SK-N-MC (cell line): Measurements from ENCODE around the gene SGF29.
"Not testable (repeated sequence)": the region's sequence is repeated elsewhere in the genome, so short reads cannot be mapped to it uniquely, and the experiment has no call there.

Experiments used
- DNase-seq: peaks from one replicate; pipeline ENCODE4 v3.0.0-alpha.2; 2011; ENCODE audit warnings: low read depth, low spot score
- H3K27ac ChIP-seq: fragments of 200-600 bp; sonication (generic); 2 replicates; pipeline ENCODE4 v1.5.1; 2016; ENCODE audit warnings: mixed run types
- H3K36me3 ChIP-seq: fragments of 200-600 bp; sonication (generic); 2 replicates; pipeline ENCODE4 v1.6.1; 2017; ENCODE audit warnings: antibody characterized with exemption, low read length, mixed read lengths; ENCODE audit not compliant: insufficient read depth
- H3K4me3 ChIP-seq: fragments of 200-600 bp; sonication (generic); 2 replicates; pipeline ENCODE4 v1.5.1; 2016
- H3K9ac ChIP-seq: fragments of 200-600 bp; sonication (generic); 2 replicates; pipeline ENCODE4 v1.8.0; 2017; ENCODE audit warnings: mixed run types, mixed read lengths; ENCODE audit not compliant: insufficient read length
- H3K9me3 ChIP-seq: fragments of 200-600 bp; sonication (generic); 2 replicates; pipeline ENCODE4 v1.6.1; 2017; ENCODE audit warnings: low read depth, mild to moderate bottlenecking, antibody characterized with exemption, low read length, moderate library complexity, mixed read lengths
- EZH2 ChIP-seq: fragments of 200-600 bp; sonication (generic); IDR thresholded peaks from one replicate; pipeline ENCODE4 v1.6.1; 2017; ENCODE audit warnings: antibody characterized with exemption
- FOXP2 ChIP-seq: optimal IDR thresholded peaks from 2 replicates; pipeline ENCODE3; 2011; ENCODE audit warnings: mild to moderate bottlenecking, moderate library complexity; ENCODE audit not compliant: insufficient read depth; ENCODE audit errors: extremely low read length, control extremely low read depth
- POLR2AphosphoS5 ChIP-seq: IDR thresholded peaks from 2 replicates; pipeline ENCODE4 v1.6.1; 2012; ENCODE audit warnings: mild to moderate bottlenecking, low read depth, low read length, borderline replicate concordance

SGF29 gene

GRCh38 chr16:28603381-28604185 is 49.9 kb downstream of the SGF29 start:
- no peaks in the 10 kb centered on the region for H3K36me3 ChIP-seq
- no peak for DNase-seq

DNA sequence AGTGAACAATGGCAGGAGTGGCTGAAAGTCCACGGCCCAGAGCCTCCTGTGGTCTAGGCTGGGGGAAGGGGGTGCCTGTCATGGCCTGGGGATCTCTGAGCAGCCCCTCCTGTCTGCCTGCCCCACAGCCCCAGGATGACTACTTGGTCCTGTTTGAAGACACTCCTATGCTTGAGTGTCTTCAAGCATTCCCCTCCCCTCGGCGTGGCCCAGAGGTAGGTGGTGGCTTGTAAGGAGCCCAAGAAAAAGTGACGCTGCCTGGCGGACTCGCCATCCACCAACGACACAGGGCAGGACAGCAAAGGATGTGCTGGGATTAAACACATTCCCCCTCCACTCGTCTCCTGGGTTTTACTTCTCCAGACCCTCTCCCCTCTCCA is 50.5 kb downstream of the SGF29 start:
- Histone ChIP-seq H3K9ac (no peak overlapping the region), H3K9me3 (no peaks in the 10 kb centered on the region), H3K4me3 (no peak overlapping the region), H3K36me3 (no peaks in the 10 kb centered on the region), H3K27ac (no peak overlapping the region)
- no peak for TF ChIP-seq FOXP2
- TF ChIP-seq POLR2AphosphoS5 = no peak
- TF ChIP-seq EZH2 = no peak
- DNase-seq = no peak

More at GRCh38 chr16:28603381-28604185, 49.9 kb downstream of the SGF29 start:
- Histone ChIP-seq H3K4me3 (no peak overlapping the region), H3K9me3 (no peaks in the 10 kb centered on the region), H3K27ac (no peak overlapping the region), H3K9ac (no peak overlapping the region)
- TF ChIP-seq EZH2 (no peak), FOXP2 (no peak), POLR2AphosphoS5 (no peak)

DNA sequence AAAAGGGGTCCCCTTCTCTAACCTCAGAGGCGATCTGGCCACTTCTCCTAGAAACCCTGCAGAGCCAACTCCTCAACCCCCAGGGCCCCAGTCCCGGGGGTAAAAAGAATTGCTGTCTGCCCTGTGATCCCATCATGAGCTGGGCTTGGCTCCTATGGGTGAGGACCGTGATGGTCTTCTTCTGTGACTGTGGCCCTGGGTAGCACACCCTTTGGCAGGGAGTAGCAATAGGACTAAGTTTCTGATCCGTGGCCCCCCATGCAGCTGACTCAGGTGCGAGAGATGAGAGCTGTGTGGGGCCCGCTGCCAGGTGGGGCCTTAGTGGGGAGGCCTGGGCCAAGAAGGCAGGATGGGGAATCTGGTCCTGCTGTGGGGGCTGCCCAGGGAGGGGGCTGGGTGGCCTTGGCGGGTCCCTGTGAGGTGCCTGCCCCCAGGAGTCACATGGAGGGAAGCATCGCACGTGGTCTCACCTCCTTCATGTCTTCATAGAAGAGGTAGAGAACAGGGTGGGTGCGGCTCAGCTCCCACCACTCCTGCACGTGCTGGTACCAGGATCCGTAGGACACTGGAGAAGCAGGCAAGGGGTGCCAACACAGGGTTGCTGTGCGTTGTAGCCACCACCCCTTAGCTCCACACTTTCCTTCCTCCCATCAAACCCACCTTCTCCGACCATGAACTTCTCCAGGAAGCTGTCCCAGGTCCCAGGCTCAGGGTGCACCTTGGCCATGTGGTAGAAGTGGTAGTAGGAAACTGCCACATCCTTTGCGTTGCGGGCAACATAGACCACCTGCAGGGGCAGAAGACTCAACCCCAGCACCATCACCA is 52.8 kb downstream of the SGF29 start:
- DNase-seq = no peak
- H3K9me3 ChIP-seq = no peaks in the 10 kb centered on the region
- no peak overlapping the region for H3K9ac ChIP-seq
- no peak overlapping the region for H3K4me3 ChIP-seq
- no peak overlapping the region for H3K27ac ChIP-seq
- TF ChIP-seq EZH2 (no peak), POLR2AphosphoS5 (no peak), FOXP2 (no peak)
- H3K36me3 ChIP-seq = no peaks in the 10 kb centered on the region

- H3K9ac ChIP-seq = no peak overlapping the region
- H3K36me3 ChIP-seq = no peaks in the 10 kb centered on the region
- no peak overlapping the region for H3K4me3 ChIP-seq
- DNase-seq = no peak
- H3K27ac ChIP-seq = no peak overlapping the region
- no peak for TF ChIP-seq EZH2
- TF ChIP-seq POLR2AphosphoS5 = no peak
- no peak for TF ChIP-seq FOXP2
- no peaks in the 10 kb centered on the region for H3K9me3 ChIP-seq
Measured at GRCh38 chr16:28607116-28607623, 53.5 kb downstream of the SGF29 start.

GRCh38 chr16:28607681-28608495 is 54.2 kb downstream of the SGF29 start:
- not testable (repeated sequence) for H3K36me3 ChIP-seq, H3K9ac ChIP-seq, DNase-seq, H3K9me3 ChIP-seq, H3K4me3 ChIP-seq, H3K27ac ChIP-seq

GRCh38 chr16:28608496-28608808 is 54.7 kb downstream of the SGF29 start:
- H3K9me3 ChIP-seq, H3K9ac ChIP-seq, DNase-seq, H3K36me3 ChIP-seq, H3K4me3 ChIP-seq, H3K27ac ChIP-seq: not testable (repeated sequence)

- H3K27ac ChIP-seq, H3K9me3 ChIP-seq, DNase-seq, H3K36me3 ChIP-seq: not testable (repeated sequence)
- Histone ChIP-seq H3K9ac (peak overlapping the region; percentile 26), H3K4me3 (peak overlapping the region; percentile 60; the same call in 1 of the 2 replicates)
Measured at GRCh38 chr16:28608867-28609596, 55.3 kb downstream of the SGF29 start.
